Measurements from ENCODE around the gene LAMA3.

DNA sequence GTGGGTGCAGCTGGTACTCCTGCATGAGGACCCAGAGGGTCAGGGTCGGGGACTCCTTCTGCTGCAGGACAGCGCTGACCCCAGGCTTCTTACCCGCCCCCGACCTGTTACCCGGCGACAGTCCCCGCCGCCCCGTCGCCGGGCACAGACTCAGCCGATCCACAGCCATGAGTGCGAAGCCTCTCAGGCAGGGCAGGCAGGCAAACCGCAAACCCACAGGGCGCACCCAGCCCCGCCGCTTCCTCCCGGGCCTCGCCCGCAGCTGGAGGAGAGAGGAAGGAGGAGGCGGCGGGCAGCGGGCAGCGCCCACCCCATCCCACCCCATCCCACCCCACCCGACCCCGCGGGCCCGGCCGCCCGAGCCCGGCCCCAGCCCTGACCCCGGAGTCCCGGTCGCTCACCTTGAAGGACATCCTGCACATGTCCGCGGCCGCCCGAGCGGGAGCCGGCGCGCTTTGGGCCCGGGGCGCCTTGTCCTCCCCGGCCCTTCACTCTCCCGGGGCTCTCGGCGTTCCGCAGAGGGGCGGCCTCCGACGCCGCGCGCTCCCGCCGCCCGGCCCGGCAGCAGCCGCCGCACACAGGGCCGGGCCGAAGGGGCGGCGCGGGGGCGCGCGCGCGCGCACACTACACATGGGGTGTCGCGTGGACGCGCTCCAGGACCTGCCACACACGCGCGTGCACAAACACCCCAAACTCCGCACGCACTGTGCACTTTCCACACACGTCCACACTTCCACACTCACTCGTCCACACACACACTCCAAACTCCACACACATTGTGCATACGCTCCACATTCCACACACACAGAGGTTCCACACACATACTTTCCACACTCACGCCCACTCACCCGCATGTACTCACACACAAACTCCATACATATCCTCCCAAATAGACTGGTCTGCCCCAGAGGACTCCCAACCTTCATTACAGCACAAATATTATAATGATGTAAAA lies 26.7 kb upstream of the LAMA3 start, which contains the start of gene ANKRD29:
- TF ChIP-seq SUZ12 (IDR thresholded peaks at IDR 0.05; ENCODE audit: extremely low read depth, insufficient read depth, insufficient read length) = no peak
- TF ChIP-seq YY1 (IDR thresholded peaks at IDR 0.05; ENCODE audit: insufficient read depth, insufficient read length) = no peak
- TF ChIP-seq ZNF274 (IDR thresholded peaks at IDR 0.05; ENCODE audit: low read depth, low read length) = no peak
